Ascending aorta (tissue), 2 donors: ENCODE results near the gene RALGAPA2. TPM values are rescaled to one million over a fixed set of nuclear protein-coding genes. Genes with fewer than 3 reads are reported as not detected.

Source experiments
- DNase-seq, 2 donors: peaks; one replicate each; pipeline ENCODE4 v3.0.0-alpha.2; 2019; ENCODE audit warnings: low spot score in 2 of 2
- H3K27ac ChIP-seq, 2 donors: fragments of 200-600 bp; sonication (generic); one replicate each; pipeline ENCODE4 v1.5.1; 2016 to 2017; ENCODE audit warnings: mild to moderate bottlenecking in 1 of 2
- H3K27me3 ChIP-seq: fragments of 200-600 bp; sonication (generic); one replicate; pipeline ENCODE4 v1.5.1; 2017
- H3K36me3 ChIP-seq, 2 donors: fragments of 200-600 bp; sonication (generic); one replicate each; pipeline ENCODE4 v1.5.1; 2016
- H3K4me1 ChIP-seq, 2 donors: fragments of 200-600 bp; sonication (generic); one replicate each; pipeline ENCODE4 v1.5.1; 2016 to 2017; ENCODE audit warnings: mild to moderate bottlenecking in 1 of 2
- H3K4me3 ChIP-seq, 2 donors: fragments of 200-600 bp; sonication (generic); one replicate each; pipeline ENCODE4 v1.5.1; 2016 to 2017; ENCODE audit warnings: mild to moderate bottlenecking in 1 of 2
- H3K9me3 ChIP-seq, 2 donors: fragments of 200-600 bp; sonication (generic); one replicate each; pipeline ENCODE4 v1.5.1; 2016
- CTCF ChIP-seq, 3 experiments: fragments of 200-600 bp in 2 of 3; fragments of 450-650 bp in 1 of 3; sonication (generic) in 2 of 3; IDR thresholded peaks; one replicate each; pipeline ENCODE4 v1.5.1; 2016 to 2019; ENCODE audit warnings: antibody characterized with exemption in 3 of 3, mild to moderate bottlenecking in 1 of 3, moderate library complexity in 1 of 3
- intact Hi-C: fragments of 100-400 bp; cut with DNase I; formaldehyde crosslinking; loops from one replicate; pipeline ENCODE4 v1.15.1; 2023
- total RNA-seq: library from RNA; depleted of rRNA; stranded (reverse); fragments of >200 nt; gene quantifications from one replicate; pipeline ENCODE4 v1.1.0, GENCODE V29; 2016

RALGAPA2 gene
- total RNA-seq, 1 donor from 2014 or later, result 68.9 TPM

- Histone ChIP-seq H3K27ac (no peak overlapping the region), H3K4me1 (no peaks in the 10 kb centered on the region), H3K36me3 (peaks cover 0 to 20% of the 10 kb centered on the region in 2 donors), H3K9me3 (no peaks in the 10 kb centered on the region), H3K4me3 (no peak overlapping the region), H3K27me3 (no peaks in the 10 kb centered on the region)
- intact Hi-C loops, result no loop called here
- TF ChIP-seq CTCF (IDR thresholded peaks at IDR 0.05), result no peak
- no peak for DNase-seq
Measured at GRCh38 chr20:20393207-20394120, 319.0 kb downstream of the RALGAPA2 start.

- Histone ChIP-seq H3K27me3 (no peaks in the 10 kb centered on the region), H3K27ac (no peak overlapping the region), H3K4me1 (no peaks in the 10 kb centered on the region), H3K9me3 (no peaks in the 10 kb centered on the region), H3K4me3 (no peak overlapping the region), H3K36me3 (peaks cover 0 to 20% of the 10 kb centered on the region in 2 donors)
- no peak for DNase-seq
- TF ChIP-seq CTCF (IDR thresholded peaks at IDR 0.05), result no peak
- intact Hi-C loops, result no loop called here
Measured at GRCh38 chr20:20391766-20392165, 320.7 kb downstream of the RALGAPA2 start.

GRCh38 chr20:20391115-20391514 is 321.3 kb downstream of the RALGAPA2 start:
- H3K36me3 ChIP-seq, result peaks cover 0 to 20% of the 10 kb centered on the region in 2 donors
- no peak overlapping the region for H3K4me3 ChIP-seq
- no peak for DNase-seq
- intact Hi-C loops, result no loop called here
- TF ChIP-seq CTCF (IDR thresholded peaks at IDR 0.05), result no peak
- no peaks in the 10 kb centered on the region for H3K9me3 ChIP-seq
- no peak overlapping the region for H3K27ac ChIP-seq
- H3K4me1 ChIP-seq, result no peaks in the 10 kb centered on the region
- no peaks in the 10 kb centered on the region for H3K27me3 ChIP-seq

GRCh38 chr20:20390393-20390792 is 322.1 kb downstream of the RALGAPA2 start:
- H3K36me3 ChIP-seq, result peaks cover 0 to 20% of the 10 kb centered on the region in 2 donors
- no peaks in the 10 kb centered on the region for H3K4me1 ChIP-seq
- no peak overlapping the region for H3K4me3 ChIP-seq
- H3K27me3 ChIP-seq, result no peaks in the 10 kb centered on the region
- DNase-seq, result no peak
- no peaks in the 10 kb centered on the region for H3K9me3 ChIP-seq
- intact Hi-C loops, result no loop called here
- H3K27ac ChIP-seq, result no peak overlapping the region
- TF ChIP-seq CTCF (IDR thresholded peaks at IDR 0.05), result no peak

GRCh38 chr20:20386192-20386591 is 326.3 kb downstream of the RALGAPA2 start:
- Histone ChIP-seq H3K4me1 (no peaks in the 10 kb centered on the region), H3K27me3 (no peaks in the 10 kb centered on the region), H3K4me3 (no peak overlapping the region), H3K9me3 (no peaks in the 10 kb centered on the region), H3K27ac (no peak overlapping the region), H3K36me3 (no peaks in the 10 kb centered on the region)
- DNase-seq, result no peak
- TF ChIP-seq CTCF (IDR thresholded peaks at IDR 0.05), result no peak
- intact Hi-C loops, result no loop called here
